HG03521 (cell line): ENCODE results near the gene STMN3.
"Not testable (repeated sequence)": the region's sequence is repeated elsewhere in the genome, so short reads cannot be mapped to it uniquely, and the experiment has no call there.

Source experiments
- ATAC-seq: cut with Tn5 transposase; IDR thresholded peaks from one replicate; pipeline ENCODE4 v1.9.1; 2021; ENCODE audit warnings: mild to moderate bottlenecking, moderate library complexity; ENCODE audit not compliant: unreplicated experiment

Gene STMN3

GRCh38 chr20:63678667-63679465 lies 25.6 kb upstream of the STMN3 start:
- no peak for ATAC-seq

GRCh38 chr20:63678071-63678470 lies 24.8 kb upstream of the STMN3 start:
- ATAC-seq: no peak

- no peak for ATAC-seq
These were observed 22.6 kb upstream of the STMN3 start for GRCh38 chr20:63675681-63676368.

GRCh38 chr20:63673951-63674350 lies 20.7 kb upstream of the STMN3 start:
- no peak for ATAC-seq

- no peak for ATAC-seq
These were observed 19.4 kb upstream of the STMN3 start for GRCh38 chr20:63672666-63673065.

- not testable (repeated sequence) for ATAC-seq
These were observed 18.5 kb upstream of the STMN3 start for GRCh38 chr20:63671695-63672094.

- no peak for ATAC-seq
These were observed 15.1 kb upstream of the STMN3 start for GRCh38 chr20:63668351-63668750.

GRCh38 chr20:63667858-63668257 lies 14.6 kb upstream of the STMN3 start:
- no peak for ATAC-seq

GRCh38 chr20:63665708-63666107 lies 12.5 kb upstream of the STMN3 start:
- ATAC-seq: no peak

GRCh38 chr20:63664861-63665594 lies 11.8 kb upstream of the STMN3 start:
- no peak for ATAC-seq

GRCh38 chr20:63664143-63664851 lies 11.1 kb upstream of the STMN3 start:
- no peak for ATAC-seq

- no peak for ATAC-seq
These were observed 10.3 kb upstream of the STMN3 start for GRCh38 chr20:63663332-63664066.

GRCh38 chr20:63662813-63663189 lies 9.6 kb upstream of the STMN3 start:
- no peak for ATAC-seq

- no peak for ATAC-seq
These were observed 9.0 kb upstream of the STMN3 start for GRCh38 chr20:63661959-63662812.

- no peak for ATAC-seq
These were observed 7.9 kb upstream of the STMN3 start for GRCh38 chr20:63661108-63661507.

GRCh38 chr20:63660622-63661021 lies 7.4 kb upstream of the STMN3 start:
- no peak for ATAC-seq

GRCh38 chr20:63660174-63660573 lies 7.0 kb upstream of the STMN3 start:
- ATAC-seq: not testable (repeated sequence)

- no peak for ATAC-seq
These were observed 6.1 kb upstream of the STMN3 start for GRCh38 chr20:63659370-63659769.

GRCh38 chr20:63658749-63659187 lies 5.5 kb upstream of the STMN3 start:
- peak; percentile 12 for ATAC-seq
